Left renal pelvis (tissue), 4 donors: Measurements from ENCODE around the gene KCNK18. TPM values are rescaled to one million over a fixed set of nuclear protein-coding genes. Genes with fewer than 3 reads are reported as not detected.

ENCODE experiments used
- DNase-seq, 4 donors: peaks; one replicate each; pipeline ENCODE4 v3.0.0-alpha.2; 2013; ENCODE audit warnings: low read depth in 4 of 4, low spot score in 3 of 4
- polyA plus RNA-seq, 4 donors: library from polyadenylated mRNA; unstranded; fragments of 120-200 nt; gene quantifications; one replicate each; pipeline ENCODE4 v1.2.1, GENCODE V29; 2013; ENCODE audit not compliant: insufficient read length in 4 of 4

The KCNK18 gene
- polyA plus RNA-seq, 4 donors: not detected

GRCh38 chr10:117248750-117249465, 51.6 kb downstream of the KCNK18 start:
- no peak for DNase-seq

- no peak for DNase-seq
Observed at GRCh38 chr10:117249493-117250093, 52.3 kb downstream of the KCNK18 start.

DNA sequence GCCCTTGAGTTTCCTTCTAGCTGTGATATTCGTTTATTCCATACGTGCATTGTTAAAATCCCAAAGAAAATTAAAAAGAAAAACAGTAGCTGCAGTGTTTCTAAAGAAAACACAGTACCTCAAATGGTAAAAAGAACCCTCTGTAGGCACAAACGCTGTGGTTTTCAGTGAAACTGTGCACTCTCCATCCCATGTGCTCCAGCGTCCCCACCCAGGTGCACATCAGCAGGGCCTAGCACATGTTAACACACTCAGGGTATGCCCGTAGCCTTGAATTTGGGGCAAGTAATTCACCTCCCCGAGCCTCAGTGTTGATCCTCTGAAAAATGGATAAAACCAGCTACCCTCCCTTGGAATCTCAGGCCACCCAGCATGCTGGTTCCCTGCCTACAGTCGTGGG, 53.1 kb downstream of the KCNK18 start:
- DNase-seq: no peak

- DNase-seq: no peak
Observed at GRCh38 chr10:117253908-117254307, 56.6 kb downstream of the KCNK18 start.

DNA sequence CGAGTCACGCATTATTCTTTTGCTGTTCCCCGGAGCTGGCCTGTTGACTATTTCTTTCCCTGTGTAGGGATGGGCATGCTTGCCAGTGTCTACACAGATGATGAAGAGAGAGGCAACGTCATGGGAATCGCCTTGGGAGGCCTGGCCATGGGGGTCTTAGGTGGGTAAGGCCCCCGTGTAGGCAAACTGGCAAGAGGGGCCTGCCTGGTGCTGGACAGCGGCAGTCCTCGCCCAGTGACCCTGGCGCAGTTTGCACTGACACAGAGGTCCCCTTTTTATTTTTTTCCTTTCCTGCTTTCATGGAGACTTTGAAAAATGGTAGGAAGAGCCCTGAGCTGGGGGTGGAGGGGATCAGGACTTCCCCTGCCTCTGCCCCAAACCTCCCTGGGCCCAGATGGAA, 57.0 kb downstream of the KCNK18 start:
- DNase-seq: no peak

DNA sequence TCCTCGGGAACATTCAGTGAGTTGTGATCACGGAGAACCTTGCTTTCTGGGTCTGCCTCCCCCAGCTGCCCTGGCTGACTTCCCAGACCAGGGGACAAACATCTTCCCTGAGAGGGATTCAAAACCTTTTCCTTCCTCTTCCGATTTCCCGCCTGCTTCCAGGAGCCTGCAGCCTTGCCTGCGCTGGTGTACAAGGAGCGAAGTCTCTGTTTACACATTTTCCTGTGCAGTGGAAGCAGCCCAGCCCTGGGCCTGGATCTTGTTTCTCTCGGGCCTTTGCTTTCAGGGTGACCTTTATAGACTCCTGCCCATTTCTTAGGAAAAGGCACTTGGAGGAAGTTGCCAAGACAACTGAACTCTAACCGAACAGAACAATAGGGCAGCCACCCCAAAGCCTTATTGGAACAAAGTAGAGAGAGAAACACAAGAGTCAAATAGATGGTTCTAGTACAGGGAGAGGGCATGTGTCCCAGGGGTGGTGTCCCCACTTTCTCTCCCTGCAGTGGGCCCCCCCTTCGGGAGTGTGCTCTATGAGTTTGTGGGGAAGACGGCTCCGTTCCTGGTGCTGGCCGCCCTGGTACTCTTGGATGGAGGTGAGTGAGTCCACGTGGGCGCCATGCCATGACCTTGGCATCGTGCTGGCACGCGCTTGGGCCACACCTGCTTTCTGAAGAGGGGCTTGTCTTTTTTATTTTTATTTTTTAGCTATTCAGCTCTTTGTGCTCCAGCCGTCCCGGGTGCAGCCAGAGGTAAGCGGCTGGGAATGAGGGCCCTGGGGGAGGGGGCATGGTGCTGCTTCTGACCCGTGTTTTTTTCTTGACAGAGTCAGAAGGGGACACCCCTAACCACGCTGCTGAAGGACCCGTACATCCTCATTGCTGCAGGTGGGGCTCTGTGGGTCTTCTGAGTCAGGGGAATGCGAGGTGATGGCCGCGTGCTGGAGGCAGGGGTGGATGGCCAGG, 57.8 kb downstream of the KCNK18 start:
- no peak for DNase-seq

DNA sequence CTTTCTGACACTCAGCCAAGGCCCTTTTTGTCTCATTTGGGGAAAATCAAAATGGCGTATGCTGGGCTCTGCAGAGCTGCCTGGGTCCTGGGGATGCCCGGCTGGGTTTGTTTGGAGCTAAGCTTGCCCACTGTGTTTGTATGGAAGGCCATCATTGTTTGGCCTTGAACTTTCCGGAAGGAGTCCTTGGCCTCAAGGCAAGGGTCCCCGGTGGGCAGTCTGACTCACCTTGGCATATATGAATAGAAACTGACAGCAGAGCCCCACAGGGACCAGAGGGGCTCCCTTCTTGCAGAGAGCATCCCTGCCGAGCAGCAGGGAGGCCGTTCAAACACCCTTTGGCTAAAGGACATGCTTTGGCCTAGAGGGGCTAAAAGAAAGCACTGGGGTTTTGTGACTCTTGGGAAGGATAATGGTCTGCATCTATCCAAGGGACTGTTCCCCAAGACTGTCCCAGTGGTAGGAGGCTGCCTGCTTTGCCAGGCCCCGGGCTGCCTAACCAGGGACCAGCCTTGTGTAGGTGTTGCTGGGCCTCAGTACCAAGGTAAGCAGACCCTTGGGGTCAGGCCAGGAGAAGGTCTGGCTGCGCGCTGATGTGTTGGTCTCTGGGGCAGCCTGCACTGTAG, 58.7 kb downstream of the KCNK18 start:
- no peak for DNase-seq

GRCh38 chr10:117256910-117257309, 59.6 kb downstream of the KCNK18 start:
- DNase-seq: no peak

GRCh38 chr10:117257721-117258120, 60.4 kb downstream of the KCNK18 start:
- DNase-seq: no peak

GRCh38 chr10:117259279-117259678, 62.0 kb downstream of the KCNK18 start:
- DNase-seq: no peak

Other genes starting within 250 kb of the KCNK18 start
- 10 to 100 TPM in 3 of 4 donors, 1 to 10 TPM in 1; 8.8 to 26.4 (median 22.9) TPM for gene SHTN1, start 192.3 kb upstream of the KCNK18 start, polyA plus RNA-seq
- not detected for gene VAX1, start 59.2 kb upstream of the KCNK18 start, polyA plus RNA-seq
- gene SLC18A2, start 43.6 kb downstream of the KCNK18 start, polyA plus RNA-seq: 1 to 10 TPM in 2 of 4 donors, under 1 TPM in 2; 0.53 to 1.2 (median 0.91) TPM
- gene PDZD8, start 178.0 kb downstream of the KCNK18 start, polyA plus RNA-seq: 10 to 100 TPM; 32.0 to 46.5 (median 38.3) TPM